HT1080 (cell line): ENCODE data around the gene USP26. TPM values are rescaled to one million over a fixed set of nuclear protein-coding genes. Genes with fewer than 3 reads are reported as not detected.
A peak's percentile ranks its signal among the peaks of the same experiment; 100 is the strongest.
"Not testable (repeated sequence)": the region's sequence is repeated elsewhere in the genome, so short reads cannot be mapped to it uniquely, and the experiment has no call there.

Experiments used
- DNase-seq: peaks from one replicate; pipeline ENCODE4 v3.0.0-alpha.2; 2015; ENCODE audit warnings: low read depth
- total RNA-seq: library from RNA; depleted of rRNA; stranded (reverse); fragments of >200 nt; shearing (Covaris generic); gene quantifications from 2 replicates; pipeline ENCODE4 v1.2.3, GENCODE V29; 2014; rRNA removed

The USP26 gene
- total RNA-seq, 1 experiment from 2014 or later, result 20.9 TPM

GRCh38 chrX:133033010-133033409, 63.9 kb downstream of the USP26 start:
- DNase-seq, result no peak

DNA sequence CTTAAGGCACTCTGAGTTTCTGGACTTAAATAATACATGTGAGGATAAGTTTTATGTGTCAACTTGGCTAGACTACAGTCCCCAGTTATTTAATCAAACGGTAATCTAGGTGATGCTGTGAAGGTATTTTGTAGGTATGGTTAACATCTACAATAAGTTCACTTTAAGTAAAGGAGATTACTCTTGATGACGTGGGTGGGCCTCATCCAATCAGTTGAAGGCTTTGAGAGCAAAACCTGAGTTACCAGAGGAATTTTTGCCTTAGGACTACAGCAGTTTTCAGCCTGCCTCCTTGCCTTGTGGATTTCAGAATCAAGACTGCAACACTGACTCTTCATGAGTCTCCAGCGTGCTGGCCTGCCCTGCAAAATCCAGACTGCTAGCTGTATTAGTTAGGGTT, 78.7 kb downstream of the USP26 start:
- DNase-seq, result no peak

GRCh38 chrX:133007458-133007857, 89.5 kb downstream of the USP26 start:
- DNase-seq, result peak; percentile 3

DNA sequence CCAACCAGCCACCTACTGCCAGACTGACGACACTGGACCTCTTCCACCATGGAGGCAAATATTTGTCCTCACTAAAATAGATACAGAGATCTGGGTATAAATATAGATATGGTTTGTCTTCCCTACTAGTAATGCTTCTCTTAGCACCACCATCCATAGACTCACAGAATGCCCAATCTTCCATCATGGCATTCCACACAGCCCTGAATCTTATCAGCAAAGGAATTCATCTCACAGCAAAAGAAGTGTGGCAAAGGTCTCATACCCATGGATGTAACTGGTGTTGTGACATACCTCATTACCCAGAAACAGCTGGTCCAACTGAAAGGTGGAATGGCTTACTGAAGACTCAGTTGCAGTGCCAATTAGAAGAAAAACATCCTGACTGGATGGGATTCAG, 91.3 kb downstream of the USP26 start:
- no peak for DNase-seq

DNA sequence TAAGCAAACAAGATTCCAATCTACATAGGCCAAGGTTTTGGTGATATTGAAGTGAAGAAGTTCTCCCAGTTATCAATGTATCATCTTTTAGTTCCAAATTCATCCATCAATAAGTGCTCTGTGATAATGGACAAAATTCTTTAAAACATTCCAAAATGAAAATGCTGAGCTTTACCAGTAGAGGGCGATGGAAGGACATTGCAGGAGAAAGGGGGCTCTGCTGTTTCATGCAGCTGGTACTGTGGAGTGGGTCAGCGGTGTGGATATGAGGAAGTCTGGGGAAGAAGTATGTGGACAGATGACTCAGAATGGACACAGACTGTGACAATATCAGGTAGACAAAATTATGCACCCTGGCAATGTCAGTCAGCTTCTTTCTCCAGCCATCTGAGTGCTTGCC, 91.9 kb downstream of the USP26 start:
- DNase-seq, result peak; percentile 4

DNA sequence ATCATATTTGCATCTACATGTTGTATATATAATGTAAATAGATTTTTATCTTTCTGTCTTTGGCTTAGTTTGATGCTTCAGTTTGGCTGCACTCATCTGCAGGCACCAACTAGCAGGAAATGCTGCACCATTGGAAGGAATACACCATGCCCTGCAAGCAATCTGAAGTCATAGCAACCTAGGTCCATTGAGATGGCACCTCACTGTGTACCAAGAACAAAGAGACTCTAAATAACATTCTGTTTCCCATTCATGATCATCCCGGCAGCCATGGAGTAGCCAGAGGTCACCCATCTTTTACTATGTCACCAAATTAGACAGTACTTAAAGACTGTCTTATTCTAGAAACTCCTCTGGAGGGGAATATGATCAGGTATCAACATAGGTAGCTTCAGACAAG, 97.7 kb downstream of the USP26 start:
- no peak for DNase-seq

DNA sequence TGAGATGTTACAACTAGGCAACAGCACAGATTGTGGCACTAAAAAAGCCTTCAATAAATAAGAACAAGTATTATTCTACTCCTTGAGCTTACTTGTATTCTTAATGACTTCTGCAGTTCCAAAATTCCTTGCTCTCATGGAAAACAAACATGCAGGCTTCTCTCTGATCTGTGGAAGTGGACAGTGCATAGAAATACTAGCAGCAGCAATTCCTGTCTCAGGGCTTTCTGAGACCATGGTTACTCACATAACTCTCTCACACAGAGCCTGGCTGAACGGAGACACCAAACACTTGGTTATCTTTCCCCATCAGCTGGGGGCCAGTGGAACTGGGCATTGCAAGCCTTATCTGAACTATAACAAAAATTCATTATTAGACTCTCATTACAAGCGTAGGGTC, 106.1 kb downstream of the USP26 start:
- no peak for DNase-seq

DNA sequence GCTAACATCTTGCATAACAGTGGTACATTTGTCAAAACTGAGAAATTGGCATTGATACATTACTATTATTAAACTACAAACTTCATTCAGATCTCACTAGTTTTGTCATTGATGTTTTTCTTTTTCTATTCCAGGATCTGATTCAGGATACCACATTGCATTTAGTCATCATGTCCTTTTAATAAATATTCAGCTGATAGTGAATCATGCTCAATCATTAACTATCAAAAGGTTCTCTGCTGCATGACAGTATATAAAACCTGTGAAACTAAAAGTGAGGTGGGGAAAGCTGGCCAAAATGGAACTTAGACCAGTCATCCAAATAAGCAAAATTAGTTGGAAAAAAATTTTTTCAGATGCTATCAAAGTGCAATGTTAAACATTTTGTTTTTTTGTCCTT, 110.4 kb downstream of the USP26 start:
- no peak for DNase-seq

GRCh38 chrX:132984058-132984650, 112.8 kb downstream of the USP26 start:
- DNase-seq, result no peak

GRCh38 chrX:132983496-132983895, 113.4 kb downstream of the USP26 start:
- DNase-seq, result no peak

- DNase-seq, result not testable (repeated sequence)
Measured at GRCh38 chrX:132980035-132980434, 116.9 kb downstream of the USP26 start.

Other genes with a start within 250 kb of the USP26 start
- gene HS6ST2, start 138.5 kb downstream of the USP26 start, total RNA-seq, result 0.50 and 0.71 TPM in 2 replicates
- gene TFDP3, start 121.2 kb upstream of the USP26 start, total RNA-seq, result not detected in 2 replicates